Endothelial cell of umbilical vein (primary cell): Measurements from ENCODE around the gene DUSP8. TPM values are rescaled to one million over a fixed set of nuclear protein-coding genes. Genes with fewer than 3 reads are reported as not detected.

ENCODE experiments used
- BruUV-seq: library from RNA; stranded (reverse); fragments of 400-500 nt; replicated peaks from 2 replicates; lab custom pipeline; 2021; lab: Mats Ljungman, UMichigan
- CTCF ChIA-PET: fragments of 300-600, 350-600 bp; sonication (Branson Sonifier 250); formaldehyde crosslinking; loops from one replicate; lab custom pipeline; 2021; ENCODE audit warnings: antibody characterized with exemption, inconsistent platforms; lab: Charles Lee
- POLR2A ChIA-PET: fragments of 300-600, 350-600 bp; sonication (Branson Sonifier 250); formaldehyde crosslinking; loops from one replicate; lab custom pipeline; 2021; ENCODE audit warnings: antibody characterized with exemption, inconsistent platforms; lab: Charles Lee
- DNase-seq: peaks from one replicate; pipeline ENCODE4 v3.0.0-alpha.2; 2011; ENCODE audit warnings: low read depth, low spot score
- FAIRE-seq: peaks from 2 replicates; lab custom pipeline; 2011; peaks lifted over from hg19 to GRCh38; lab: Jason Lieb, UNC
- H2AFZ ChIP-seq: 2 replicates; pipeline ENCODE4 v1.6.0; 2012; ENCODE audit warnings: low read depth, low read length, control low read depth, inconsistent platforms
- H3K27ac ChIP-seq: 2 replicates; pipeline ENCODE4 v1.5.1; 2011; ENCODE audit warnings: low read depth, mild to moderate bottlenecking, control low read depth, low read length, moderate library complexity; ENCODE audit not compliant: insufficient read depth
- H3K27me3 ChIP-seq, 2 experiments: 2 replicates each; pipeline versions ENCODE4 v1.6.0 to v1.6.1; 2011; ENCODE audit warnings: low read length in 2 of 2, mixed read lengths in 1 of 2; ENCODE audit not compliant: control insufficient read depth in 2 of 2, insufficient read depth in 2 of 2
- H3K36me3 ChIP-seq, 2 experiments: 2 replicates in 1 of 2; 3 replicates in 1 of 2; pipeline ENCODE4 v1.5.1; 2011; ENCODE audit warnings: low read length in 2 of 2, mild to moderate bottlenecking in 1 of 2, moderate library complexity in 1 of 2; ENCODE audit not compliant: control insufficient read depth in 2 of 2, insufficient read depth in 2 of 2; ENCODE audit errors: extremely low read depth in 1 of 2
- H3K4me1 ChIP-seq: 3 replicates; pipeline ENCODE4 v1.5.1; 2011; ENCODE audit warnings: mild to moderate bottlenecking, low read length; ENCODE audit not compliant: control insufficient read depth, insufficient read depth; ENCODE audit errors: extremely low read depth
- H3K4me2 ChIP-seq: 2 replicates; pipeline ENCODE4 v1.6.1; 2011; ENCODE audit warnings: low read length, control low read depth, mixed read lengths; ENCODE audit not compliant: insufficient read depth
- H3K4me3 ChIP-seq, 3 experiments: fragments of 200-600 bp in 1 of 3; sonication (generic), shearing (Covaris generic) in 1 of 3; replicated peaks in 1 of 3; 2 replicates each; pipeline ENCODE4 v1.5.1; 2011 to 2016; ENCODE audit warnings: control low read depth in 3 of 3, low read length in 3 of 3, mild to moderate bottlenecking in 2 of 3, inconsistent platforms in 1 of 3, low read depth in 1 of 3, moderate library complexity in 1 of 3; ENCODE audit not compliant: insufficient read depth in 1 of 3
- H3K79me2 ChIP-seq: 2 replicates; pipeline ENCODE4 v1.6.0; 2012; ENCODE audit warnings: low read length, inconsistent platforms; ENCODE audit not compliant: control insufficient read depth, insufficient read depth
- H3K9ac ChIP-seq: replicated peaks from 2 replicates; pipeline ENCODE3; 2011; ENCODE audit warnings: low read length, control low read depth; ENCODE audit not compliant: insufficient read depth; ENCODE audit errors: extremely low read depth
- H3K9me1 ChIP-seq: replicated peaks from 3 replicates; pipeline ENCODE4 v1.6.0; 2011; ENCODE audit warnings: mild to moderate bottlenecking, low read length; ENCODE audit not compliant: control insufficient read depth, insufficient read depth; ENCODE audit errors: extremely low read depth
- H3K9me3 ChIP-seq: replicated peaks from 2 replicates; pipeline ENCODE4 v1.5.1; 2012; ENCODE audit warnings: low read length, inconsistent platforms; ENCODE audit not compliant: control insufficient read depth, insufficient read depth
- H4K20me1 ChIP-seq: replicated peaks from 2 replicates; pipeline ENCODE3; 2011; ENCODE audit warnings: mild to moderate bottlenecking, low read length; ENCODE audit not compliant: control insufficient read depth, insufficient read depth; ENCODE audit errors: extremely low read depth
- EZH2 ChIP-seq: IDR thresholded peaks from 2 replicates; pipeline ENCODE4 v1.6.1; 2012; ENCODE audit warnings: borderline replicate concordance, low read depth, mild to moderate bottlenecking, moderate library complexity, low read length, inconsistent platforms; ENCODE audit not compliant: severe bottlenecking
- FOS ChIP-seq: IDR thresholded peaks from 2 replicates; pipeline ENCODE4 v1.6.1; 2011; ENCODE audit warnings: mild to moderate bottlenecking, low read length, moderate library complexity, borderline replicate concordance; ENCODE audit not compliant: insufficient read depth
- GATA2 ChIP-seq: IDR thresholded peaks from 2 replicates; pipeline ENCODE4 v1.7.0; 2011; ENCODE audit warnings: low read depth, mild to moderate bottlenecking, moderate library complexity, mixed read lengths, low read length; ENCODE audit not compliant: insufficient read length, insufficient read depth
- JUN ChIP-seq: IDR thresholded peaks from 2 replicates; pipeline ENCODE4 v1.6.1; 2011; ENCODE audit warnings: borderline replicate concordance, low read depth; ENCODE audit not compliant: insufficient read length, insufficient read depth
- MYC ChIP-seq: IDR thresholded peaks from one replicate; pipeline ENCODE4 v1.6.1; 2011; ENCODE audit warnings: mild to moderate bottlenecking, low read depth, low read length
- POLR2A ChIP-seq: IDR thresholded peaks from 2 replicates; pipeline ENCODE4 v1.6.1; 2012; ENCODE audit warnings: low read depth, mild to moderate bottlenecking, control low read depth, low read length
- POLR2AphosphoS5 ChIP-seq: IDR thresholded peaks from 2 replicates; pipeline ENCODE4 v1.6.1; 2012; ENCODE audit warnings: low read depth, mild to moderate bottlenecking, control low read depth, low read length, moderate library complexity; ENCODE audit not compliant: insufficient read depth
- dilution Hi-C: fragments of 300-500 bp; cut with MboI; formaldehyde crosslinking; loops from one replicate; pipeline ENCODE4 v1.15.0; 2019; ENCODE audit warnings: low sequenced_read_pairs; ENCODE audit not compliant: extremely low pct_ligation_motif_present
- intact Hi-C: fragments of 100-400 bp; cut with micrococcal nuclease; formaldehyde crosslinking; loops from one replicate; pipeline ENCODE4 v1.10.0; 2022
- polyA plus RNA-seq, 4 experiments: library from polyadenylated mRNA; depleted of rRNA in 3 of 4; stranded (reverse) in 3 of 4; unstranded in 1 of 4; fragments of >200 nt; gene quantifications; 2 replicates each; pipeline versions ENCODE4 v1.2.1 to v1.2.3, GENCODE V29; 2011 to 2012; ENCODE audit warnings: missing spikeins in 1 of 4
- total RNA-seq: library from RNA; stranded (reverse); gene quantifications from 2 replicates; pipeline ENCODE4 v1.2.3, GENCODE V29; 2021

The DUSP8 gene
- total and polyA plus RNA-seq, 2 donors (not counting 3 experiments of a cell fraction or from before 2014, with no cell fraction given), result 4.6 to 5.9 TPM

DNA sequence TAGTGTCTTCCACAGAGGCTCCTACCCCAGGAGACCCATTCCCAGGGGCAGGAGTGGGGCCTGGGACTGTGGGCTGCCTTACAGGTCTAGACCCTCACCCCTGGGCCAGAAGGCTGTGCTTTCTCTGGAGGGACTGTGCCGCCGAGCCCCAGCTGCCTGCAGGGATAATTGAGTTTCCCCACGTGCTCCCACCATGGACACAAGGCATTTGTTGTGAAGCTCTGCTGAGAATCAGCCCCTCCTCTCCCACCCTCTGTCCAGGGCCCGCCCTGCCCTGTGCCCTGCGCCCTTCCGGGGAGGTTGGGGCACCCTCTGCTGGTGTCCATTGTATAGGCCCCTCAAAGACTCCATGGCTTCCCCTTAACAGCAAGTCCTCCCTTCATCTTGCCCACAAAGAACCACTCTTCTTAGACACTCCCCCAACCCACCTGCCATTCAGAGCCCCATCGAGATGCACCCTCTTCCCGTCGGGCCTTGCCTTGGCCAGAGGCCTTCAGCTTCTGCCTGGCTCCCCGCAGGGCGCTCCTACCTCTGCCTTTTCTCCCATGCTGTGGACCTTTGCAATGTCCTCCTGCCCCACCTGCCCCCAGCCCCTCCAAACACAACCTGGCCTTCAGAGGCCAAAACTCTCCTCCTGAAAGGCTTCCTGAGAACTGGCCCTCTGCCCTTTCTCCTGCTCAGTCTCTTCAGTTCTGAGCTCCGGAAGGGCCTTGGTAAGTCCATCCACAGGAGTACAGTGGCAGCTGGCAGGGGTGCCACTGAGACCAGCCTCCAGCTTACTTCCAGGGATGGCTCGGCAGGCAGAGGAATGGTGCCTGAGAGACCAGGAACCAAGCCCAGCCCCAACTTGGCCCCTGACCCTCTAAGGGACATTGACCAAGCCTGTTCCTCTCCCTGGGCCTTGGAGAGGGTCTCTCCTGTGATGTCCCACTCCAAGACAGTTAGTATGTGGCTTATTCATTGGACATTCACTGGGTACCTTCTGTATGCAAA, 22.4 kb downstream of the DUSP8 start:
- ChIA-PET CTCF (interaction anchor here (1.1 to 9.8 kb wide), 5 partner anchors 8 to 103 kb away, joined by 3 to 313 read pairs (median 4); no protein-coding TSS in a partner anchor), POLR2A (no interaction called here)
- no TSS peak for BruUV-seq
- peaks cover 12 to 28% of the 10 kb centered on the region in 2 experiments for H3K27me3 ChIP-seq
- H3K4me3 ChIP-seq, result no peak overlapping the region
- peaks cover 2% of the 10 kb centered on the region for H3K4me1 ChIP-seq
- no peak overlapping the region for H2AFZ ChIP-seq
- H3K79me2 ChIP-seq, result no peaks in the 10 kb centered on the region
- H3K9me3 ChIP-seq, result no peaks in the 10 kb centered on the region
- H3K9ac ChIP-seq, result no peak overlapping the region
- dilution Hi-C loops (no loop called here), intact Hi-C loops (no loop called here)
- H3K4me2 ChIP-seq, result no peak overlapping the region
- no peaks in the 10 kb centered on the region for H3K9me1 ChIP-seq
- no peaks in the 10 kb centered on the region for H4K20me1 ChIP-seq
- H3K27ac ChIP-seq, result no peak overlapping the region
- FAIRE-seq, result no peak
- H3K36me3 ChIP-seq, result no peaks in the 10 kb centered on the region
- no peak for DNase-seq
- TF ChIP-seq JUN, result no peak
- no peak for TF ChIP-seq POLR2A
- TF ChIP-seq MYC, result no peak
- no peak for TF ChIP-seq EZH2
- TF ChIP-seq POLR2AphosphoS5, result no peak
- TF ChIP-seq FOS, result no peak
- TF ChIP-seq GATA2, result no peak
